GM12891 (cell line): ENCODE results near the gene PSME3.

Experiments used
- POLR2A ChIP-seq: IDR thresholded peaks from 2 replicates; pipeline ENCODE4 v1.6.1; 2011; ENCODE audit warnings: low read depth, low read length, control low read depth
- POLR2AphosphoS5 ChIP-seq: IDR thresholded peaks from 2 replicates; pipeline ENCODE4 v1.6.1; 2011; ENCODE audit warnings: low read depth, low read length, control low read depth

- TF ChIP-seq POLR2AphosphoS5, result no peak
- no peak for TF ChIP-seq POLR2A
Observed at GRCh38 chr17:42877037-42877436, 43.8 kb downstream of the PSME3 start.
